Choroid plexus epithelial cell (primary cell): ENCODE measurements around the gene KCNE4.
"Not testable (repeated sequence)": the region's sequence is repeated elsewhere in the genome, so short reads cannot be mapped to it uniquely, and the experiment has no call there.

ENCODE experiments used
- DNase-seq: peaks from one replicate; pipeline ENCODE4 v3.0.0-alpha.2; 2010; ENCODE audit warnings: low read depth
- H3K4me3 ChIP-seq: 2 replicates; pipeline ENCODE4 v1.5.1; 2011; ENCODE audit warnings: low read depth, mild to moderate bottlenecking, control low read depth, low read length, moderate library complexity
- TF ChIP-seq, protein P1 (sequence below): conservative IDR thresholded peaks from 2 replicates; pipeline ENCODE4 v1.5.1; 2011; ENCODE audit warnings: low read depth, mild to moderate bottlenecking, control low read depth, inconsistent platforms, low read length, moderate library complexity

The KCNE4 gene

DNA sequence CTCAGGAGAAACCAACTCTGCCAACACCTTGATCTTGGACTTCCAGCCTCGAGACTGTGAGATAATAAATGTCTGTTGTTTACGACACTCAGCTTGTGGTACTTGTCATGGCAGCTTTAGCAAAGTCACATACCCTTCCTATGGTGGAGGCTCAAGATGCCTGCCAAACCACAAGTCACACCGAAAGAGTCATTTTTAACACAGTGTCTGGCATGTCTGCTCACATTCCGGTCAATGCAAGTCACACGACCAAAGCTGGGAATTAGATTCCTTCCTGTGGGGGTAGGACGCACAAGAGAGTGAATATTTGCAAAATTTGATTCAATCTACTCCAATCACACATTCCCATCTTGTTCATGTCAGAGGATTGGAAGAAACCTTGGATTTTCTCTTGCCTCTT lies 24.6 kb downstream of the KCNE4 start:
- DNase-seq, result peak; percentile 34
- H3K4me3 ChIP-seq, result no peak overlapping the region
- TF ChIP-seq, protein P1, sequence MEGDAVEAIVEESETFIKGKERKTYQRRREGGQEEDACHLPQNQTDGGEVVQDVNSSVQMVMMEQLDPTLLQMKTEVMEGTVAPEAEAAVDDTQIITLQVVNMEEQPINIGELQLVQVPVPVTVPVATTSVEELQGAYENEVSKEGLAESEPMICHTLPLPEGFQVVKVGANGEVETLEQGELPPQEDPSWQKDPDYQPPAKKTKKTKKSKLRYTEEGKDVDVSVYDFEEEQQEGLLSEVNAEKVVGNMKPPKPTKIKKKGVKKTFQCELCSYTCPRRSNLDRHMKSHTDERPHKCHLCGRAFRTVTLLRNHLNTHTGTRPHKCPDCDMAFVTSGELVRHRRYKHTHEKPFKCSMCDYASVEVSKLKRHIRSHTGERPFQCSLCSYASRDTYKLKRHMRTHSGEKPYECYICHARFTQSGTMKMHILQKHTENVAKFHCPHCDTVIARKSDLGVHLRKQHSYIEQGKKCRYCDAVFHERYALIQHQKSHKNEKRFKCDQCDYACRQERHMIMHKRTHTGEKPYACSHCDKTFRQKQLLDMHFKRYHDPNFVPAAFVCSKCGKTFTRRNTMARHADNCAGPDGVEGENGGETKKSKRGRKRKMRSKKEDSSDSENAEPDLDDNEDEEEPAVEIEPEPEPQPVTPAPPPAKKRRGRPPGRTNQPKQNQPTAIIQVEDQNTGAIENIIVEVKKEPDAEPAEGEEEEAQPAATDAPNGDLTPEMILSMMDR, result no peak

DNA sequence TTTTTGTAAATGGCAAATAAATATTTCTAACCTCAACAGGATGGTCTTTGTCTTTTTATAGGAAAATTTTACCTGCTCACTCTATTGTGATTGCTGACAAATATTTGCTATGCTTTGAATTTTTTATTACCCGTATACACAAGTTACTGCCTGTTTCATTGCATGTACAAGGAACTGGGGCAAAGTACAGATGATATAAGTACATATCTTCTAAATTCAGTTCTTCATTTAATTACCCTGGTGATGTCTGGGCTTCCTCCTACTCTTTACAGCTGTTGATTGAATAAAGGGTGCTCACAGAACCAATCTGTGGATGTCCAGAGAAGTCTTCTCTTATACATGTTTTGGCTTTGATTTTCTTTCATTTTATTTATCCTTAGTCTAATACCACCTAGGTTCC lies 26.5 kb downstream of the KCNE4 start:
- no peak for DNase-seq
- H3K4me3 ChIP-seq, result no peak overlapping the region
- TF ChIP-seq, protein P1, result no peak

DNA sequence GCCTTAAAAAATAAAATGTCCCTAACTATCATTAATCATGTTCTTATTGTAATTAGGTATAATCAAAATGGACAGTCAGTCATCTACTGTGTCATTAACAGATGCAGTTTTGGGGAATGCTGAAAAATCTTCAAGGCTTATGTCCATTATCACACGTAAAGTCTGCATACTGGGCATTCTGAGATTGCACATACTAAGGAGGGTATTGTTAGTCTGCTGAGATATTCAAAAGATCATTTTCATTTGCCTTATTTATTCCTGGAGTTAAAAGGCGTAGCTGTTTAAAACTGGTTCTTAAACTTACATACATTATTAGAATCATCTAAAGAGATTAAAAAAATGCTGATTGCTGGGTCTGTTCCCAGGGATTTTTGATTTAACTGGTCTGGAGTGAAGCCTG lies 27.4 kb downstream of the KCNE4 start:
- no peak for DNase-seq
- no peak overlapping the region for H3K4me3 ChIP-seq
- TF ChIP-seq, protein P1, result no peak

DNA sequence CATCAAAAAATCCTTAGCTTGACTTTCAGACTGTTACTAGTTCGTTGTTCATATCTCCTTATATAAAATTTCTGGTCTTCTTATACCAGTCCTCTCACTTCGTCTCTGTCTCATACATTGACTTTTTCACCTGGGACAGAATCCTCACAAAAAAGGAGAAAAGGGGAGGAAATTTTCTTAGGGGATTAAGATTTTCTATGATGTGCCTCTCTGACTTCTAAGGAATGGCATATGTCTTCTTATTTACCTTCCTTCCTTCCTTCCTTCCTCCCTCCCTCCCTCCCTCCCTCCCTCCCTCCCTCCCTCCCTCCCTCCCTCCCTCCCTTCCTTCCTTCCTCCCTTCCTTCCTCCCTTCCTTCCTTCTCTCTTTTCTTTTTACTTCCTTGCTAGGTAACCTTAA lies 27.9 kb downstream of the KCNE4 start:
- TF ChIP-seq, protein P1, result no peak

DNA sequence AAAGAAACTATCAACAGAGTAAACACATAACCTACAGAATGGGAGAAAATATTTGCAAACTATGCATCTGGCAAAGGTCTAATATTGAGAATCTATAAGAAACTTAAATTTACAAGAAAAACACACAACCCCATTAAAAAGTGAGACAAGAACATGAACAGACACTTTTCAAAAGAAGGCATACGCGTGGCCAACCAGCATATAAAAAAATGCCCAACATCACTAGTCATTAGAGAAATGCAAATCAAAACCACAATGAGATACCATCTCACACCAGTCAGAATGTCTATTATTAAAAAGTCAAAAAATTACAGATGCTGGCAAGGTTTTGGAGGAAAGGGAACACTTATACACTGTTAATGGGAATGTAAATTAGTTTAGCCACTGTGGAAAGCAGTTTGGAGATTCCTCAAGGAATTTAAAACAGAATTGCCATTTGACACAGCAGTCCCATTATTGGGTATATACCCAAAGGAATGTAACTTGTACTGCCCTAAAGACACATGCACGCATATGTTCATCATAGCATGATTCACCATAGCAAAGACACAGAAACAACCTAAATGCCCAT lies 28.9 kb downstream of the KCNE4 start:
- H3K4me3 ChIP-seq, DNase-seq: not testable (repeated sequence)

More for the DNA sequence above, 27.9 kb downstream of the KCNE4 start:
- DNase-seq, result no peak
- no peak overlapping the region for H3K4me3 ChIP-seq

DNA sequence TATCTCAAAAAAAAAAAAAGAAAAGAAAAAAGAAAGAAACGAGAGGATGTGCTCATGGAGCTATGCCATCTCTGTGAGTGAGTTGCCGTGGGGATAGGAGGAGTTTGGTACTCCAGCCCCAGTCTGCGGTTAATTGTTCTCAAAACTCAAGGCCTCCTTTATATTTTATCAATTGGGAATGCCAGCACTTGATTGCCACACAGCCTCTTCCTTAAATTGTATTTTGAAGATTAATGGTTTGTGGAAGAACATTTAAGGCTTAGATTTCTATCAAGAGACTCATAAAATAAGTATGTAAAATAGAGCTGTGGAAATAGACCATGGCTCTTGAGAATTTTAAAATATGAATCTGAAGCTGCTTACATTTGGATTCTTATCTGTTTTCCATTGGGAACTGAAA lies 29.8 kb downstream of the KCNE4 start:
- TF ChIP-seq, protein P1, result no peak
- no peak overlapping the region for H3K4me3 ChIP-seq

DNA sequence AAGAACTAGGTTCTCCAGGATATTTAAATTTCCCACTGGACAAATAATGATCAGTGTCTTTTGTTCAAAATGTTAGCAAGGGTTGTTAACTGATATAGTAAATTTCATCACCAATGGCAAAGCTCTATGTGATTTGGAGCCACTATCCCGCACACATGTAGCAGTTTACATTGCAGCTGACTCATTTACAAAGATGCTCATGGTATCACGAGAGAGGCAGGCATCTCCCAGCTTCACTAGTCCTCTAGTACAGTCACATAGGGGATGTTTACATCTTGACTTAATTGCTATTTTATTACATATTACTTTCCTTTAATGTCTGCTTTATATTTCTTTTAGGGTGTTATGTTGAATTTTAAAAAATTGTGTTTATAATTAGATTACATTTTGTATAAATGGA lies 30.7 kb downstream of the KCNE4 start:
- TF ChIP-seq, protein P1, result no peak
- DNase-seq, result no peak
- H3K4me3 ChIP-seq, result no peak overlapping the region

More for the DNA sequence above, 29.8 kb downstream of the KCNE4 start:
- no peak for DNase-seq
